HL-60 (cell line): Measurements from ENCODE around the gene EFHC1.

Experiments used
- CTCF ChIP-seq: IDR thresholded peaks from one replicate; pipeline ENCODE4 v1.5.1; 2011; ENCODE audit warnings: low read length, control low read depth, inconsistent platforms; ENCODE audit not compliant: insufficient read depth
- GABPA ChIP-seq: IDR thresholded peaks from 2 replicates; pipeline ENCODE4 v1.6.1; 2012; ENCODE audit warnings: low read depth
- POLR2AphosphoS5 ChIP-seq: IDR thresholded peaks from 2 replicates; pipeline ENCODE4 v1.6.1; 2012; ENCODE audit warnings: low read depth
- REST ChIP-seq: IDR thresholded peaks from 2 replicates; pipeline ENCODE4 v1.6.1; 2012; ENCODE audit warnings: low read depth; ENCODE audit not compliant: insufficient replicate concordance
- SPI1 ChIP-seq: IDR thresholded peaks from 2 replicates; pipeline ENCODE4 v1.6.1; 2012; ENCODE audit warnings: low read depth, mild to moderate bottlenecking, borderline replicate concordance

GRCh38 chr6:52557389-52558265, 137.5 kb downstream of the EFHC1 start:
- TF ChIP-seq CTCF (no peak), POLR2AphosphoS5 (no peak), GABPA (no peak), SPI1 (no peak), REST (no peak)
